Right renal cortex interstitium (tissue), 3 donors: ENCODE measurements around the gene PSKH1. TPM values are rescaled to one million over a fixed set of nuclear protein-coding genes. Genes with fewer than 3 reads are reported as not detected.

ENCODE experiments used
- DNase-seq, 3 donors: peaks; one replicate each; pipeline ENCODE4 v3.0.0-alpha.2; 2013; ENCODE audit warnings: low read depth in 3 of 3, low spot score in 2 of 3
- polyA plus RNA-seq, 3 donors: library from polyadenylated mRNA; unstranded; fragments of 120-200 nt; gene quantifications; one replicate each; pipeline ENCODE4 v1.2.1, GENCODE V29; 2013; ENCODE audit not compliant: insufficient read length in 3 of 3

Gene PSKH1
- polyA plus RNA-seq, 3 donors, result 31.6 to 38.0 (median 35.5) TPM

DNA sequence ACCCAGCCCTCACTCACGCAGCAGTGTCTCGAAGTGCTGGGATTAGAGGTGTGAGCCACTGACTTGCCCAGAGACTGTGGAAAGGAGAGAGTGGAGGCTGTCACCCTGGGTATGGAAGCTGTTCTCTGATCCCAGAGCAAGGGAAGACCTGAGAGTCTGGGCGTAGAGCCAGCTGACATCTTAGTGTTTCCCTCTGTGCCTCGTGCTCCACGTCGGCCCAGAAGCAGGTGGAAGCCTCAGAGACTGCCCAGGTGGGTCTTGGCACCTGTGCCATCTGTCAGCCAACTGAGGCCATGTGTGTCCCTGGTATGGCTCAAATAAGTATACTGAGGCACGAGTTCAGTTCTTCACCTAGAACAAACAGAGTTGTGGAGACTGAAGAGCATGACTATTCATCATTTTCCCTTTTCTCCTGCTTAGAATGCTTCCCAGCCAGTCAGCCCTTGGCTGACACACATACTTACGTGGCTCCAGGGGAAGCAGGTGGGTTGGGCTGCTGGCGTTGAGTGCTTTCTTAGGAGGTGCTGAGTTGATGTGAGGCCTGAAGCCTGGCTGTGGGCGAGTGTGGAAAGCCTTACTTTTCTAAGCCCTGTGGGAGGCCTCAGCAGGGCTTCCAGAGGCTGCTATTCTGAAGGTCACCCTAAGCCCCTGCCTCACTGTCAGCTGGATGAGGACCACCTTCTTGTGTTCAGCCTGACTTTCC is 30.5 kb downstream of the PSKH1 start:
- DNase-seq, result no peak

DNA sequence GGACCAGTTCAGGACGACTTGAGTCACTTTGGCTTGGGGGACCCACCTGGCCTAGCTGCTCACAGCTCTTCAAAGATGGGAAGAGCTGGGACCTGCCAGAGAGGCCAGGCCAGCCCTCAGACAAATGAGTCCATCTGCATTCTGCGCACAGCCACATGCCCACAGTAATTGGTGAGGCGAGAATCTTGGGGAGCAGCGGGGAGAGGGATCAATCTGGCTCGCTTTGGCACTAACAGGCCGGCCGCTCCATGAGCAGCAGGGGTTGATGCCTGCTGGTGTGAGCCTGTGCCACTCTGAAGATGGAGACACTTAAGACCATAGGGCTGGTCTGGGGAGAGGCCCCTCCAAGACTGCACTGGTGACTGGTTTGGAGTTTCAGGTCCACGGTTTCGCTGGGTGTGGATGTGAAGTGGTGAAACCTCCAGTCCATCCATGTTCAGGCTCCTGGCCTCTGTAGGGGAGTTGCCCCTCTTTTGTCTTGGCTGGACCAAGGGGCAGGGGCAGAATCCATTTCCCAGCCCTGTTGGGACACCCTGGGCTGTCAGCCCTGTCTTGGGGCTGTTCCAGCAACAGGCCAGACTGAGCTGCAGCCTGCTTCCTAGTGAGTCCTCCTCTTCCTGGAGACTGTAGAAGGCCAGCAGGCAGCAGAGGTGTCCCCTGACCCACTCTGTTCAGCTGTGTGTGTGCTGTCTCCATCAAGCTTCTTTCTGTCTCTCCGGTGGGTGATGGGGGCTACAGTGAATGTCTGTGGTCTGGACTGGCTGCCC is 31.3 kb downstream of the PSKH1 start:
- DNase-seq, result no peak

DNA sequence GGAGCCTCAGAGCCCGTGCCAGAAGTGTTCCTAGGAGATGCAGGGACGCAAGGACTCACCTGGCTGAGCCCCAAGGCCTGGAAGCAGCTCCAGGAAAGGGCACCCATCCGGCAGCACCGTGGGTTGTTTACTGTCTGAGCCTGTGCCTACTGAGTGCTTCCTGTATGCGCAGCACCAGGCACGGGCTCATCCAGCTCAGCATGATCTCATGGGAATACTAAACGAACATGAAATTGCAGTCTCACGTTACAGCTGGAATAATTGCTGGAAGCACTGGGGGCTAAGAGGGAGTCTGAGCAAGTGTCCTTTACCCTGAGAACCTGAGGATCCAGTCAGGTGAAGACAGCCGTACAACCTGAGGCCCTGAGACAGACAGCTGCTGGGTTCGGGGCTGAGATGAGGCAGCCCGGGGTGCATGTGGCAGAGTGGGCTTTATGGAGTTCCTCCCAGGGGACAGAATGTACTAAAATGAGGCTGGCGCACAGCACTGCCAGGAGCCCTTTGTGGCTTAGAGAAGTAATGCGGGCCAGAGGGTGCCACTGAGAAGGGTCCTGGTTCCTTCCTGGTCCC is 33.2 kb downstream of the PSKH1 start:
- no peak for DNase-seq

DNA sequence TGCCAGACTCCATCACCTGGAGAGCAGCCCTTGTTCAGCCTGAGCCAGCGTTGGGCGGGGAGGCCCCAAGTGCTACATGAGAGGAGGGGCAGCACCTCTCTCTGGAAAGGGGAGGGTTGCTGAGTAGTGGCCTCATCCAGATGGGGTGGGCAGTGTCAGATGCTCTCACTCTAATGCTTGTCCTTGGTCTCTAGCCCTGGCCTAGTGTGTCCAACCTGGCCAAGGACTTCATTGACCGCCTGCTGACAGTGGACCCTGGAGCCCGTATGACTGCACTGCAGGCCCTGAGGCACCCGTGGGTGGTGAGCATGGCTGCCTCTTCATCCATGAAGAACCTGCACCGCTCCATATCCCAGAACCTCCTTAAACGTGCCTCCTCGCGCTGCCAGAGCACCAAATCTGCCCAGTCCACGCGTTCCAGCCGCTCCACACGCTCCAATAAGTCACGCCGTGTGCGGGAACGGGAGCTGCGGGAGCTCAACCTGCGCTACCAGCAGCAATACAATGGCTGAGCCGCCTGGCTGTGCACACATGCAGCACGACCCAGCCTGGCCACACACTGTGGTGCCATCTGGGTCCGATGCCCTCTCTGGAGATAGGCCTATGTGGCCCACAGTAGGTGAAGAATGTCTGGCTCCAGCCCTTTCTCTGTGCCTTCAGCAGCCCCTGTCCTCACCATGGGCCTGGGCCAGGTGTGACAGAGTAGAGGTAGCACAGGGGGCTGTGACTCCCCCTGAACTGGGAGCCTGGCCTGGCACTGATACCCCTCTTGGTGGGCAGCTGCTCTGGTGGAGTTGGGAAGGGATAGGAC is 34.3 kb downstream of the PSKH1 start:
- DNase-seq, result no peak

DNA sequence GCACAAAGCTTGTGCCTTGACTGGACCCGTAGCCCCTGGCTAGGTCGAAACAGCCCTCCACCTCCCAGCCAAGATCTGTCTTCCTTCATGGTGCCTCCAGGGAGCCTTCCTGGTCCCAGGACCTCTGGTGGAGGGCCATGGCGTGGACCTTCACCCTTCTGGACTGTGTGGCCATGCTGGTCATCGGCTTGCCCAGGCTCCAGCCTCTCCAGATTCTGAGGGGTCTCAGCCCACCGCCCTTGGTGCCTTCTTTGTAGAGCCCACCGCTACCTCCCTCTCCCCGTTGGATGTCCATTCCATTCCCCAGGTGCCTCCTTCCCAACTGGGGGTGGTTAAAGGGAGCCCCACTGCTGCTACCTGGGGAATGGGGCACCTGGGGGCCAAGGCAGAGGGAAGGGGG is 35.1 kb downstream of the PSKH1 start:
- no peak for DNase-seq

DNA sequence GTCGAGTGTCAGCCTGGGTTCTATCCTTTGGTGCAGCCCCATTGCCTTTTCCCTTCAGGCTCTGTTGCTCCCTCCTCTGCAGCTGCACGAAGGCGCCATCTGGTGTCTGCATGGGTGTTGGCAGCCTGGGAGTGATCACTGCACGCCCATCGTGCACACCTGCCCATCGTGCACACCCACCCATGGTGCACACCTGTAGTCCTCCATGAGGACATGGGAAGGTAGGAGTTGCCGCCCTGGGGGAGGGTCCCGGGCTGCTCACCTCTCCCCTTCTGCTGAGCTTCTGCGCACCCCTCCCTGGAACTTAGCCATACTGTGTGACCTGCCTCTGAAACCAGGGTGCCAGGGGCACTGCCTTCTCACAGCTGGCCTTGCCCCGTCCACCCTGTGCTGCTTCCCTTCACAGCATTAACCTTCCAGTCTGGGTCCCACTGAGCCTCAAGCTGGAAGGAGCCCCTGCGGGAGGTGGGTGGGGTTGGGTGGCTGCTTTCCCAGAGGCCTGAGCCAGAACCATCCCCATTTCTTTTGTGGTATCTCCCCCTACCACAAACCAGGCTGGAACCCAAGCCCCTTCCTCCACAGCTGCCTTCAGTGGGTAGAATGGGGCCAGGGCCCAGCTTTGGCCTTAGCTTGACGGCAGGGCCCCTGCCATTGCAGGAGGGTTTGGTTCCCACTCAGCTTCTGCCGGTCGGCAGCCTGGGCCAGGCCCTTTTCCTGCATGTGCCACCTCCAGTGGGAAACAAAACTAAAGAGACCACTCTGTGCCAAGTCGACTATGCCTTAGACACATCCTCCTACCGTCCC is 35.7 kb downstream of the PSKH1 start:
- peak in 1 of 3 donors; percentile 30 for DNase-seq

DNA sequence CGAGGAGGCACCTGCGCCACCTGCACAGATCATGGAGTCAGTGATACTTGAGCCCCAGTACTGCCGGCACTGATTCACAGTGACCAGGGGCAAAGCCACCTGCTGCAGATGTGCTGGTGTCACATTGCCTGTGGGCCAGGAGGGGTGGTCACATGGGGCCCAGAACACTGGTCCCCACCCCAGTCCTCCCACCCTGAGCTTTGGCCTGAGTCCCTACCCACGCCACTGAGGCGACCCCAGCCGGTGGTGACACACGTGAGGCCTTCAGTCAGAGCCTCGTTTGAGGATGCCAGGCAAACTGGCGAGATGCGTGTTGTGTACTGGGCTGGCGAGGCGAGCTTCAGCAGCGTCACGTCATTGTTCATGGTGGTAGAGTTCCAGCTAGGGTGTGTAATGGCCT is 37.1 kb downstream of the PSKH1 start:
- no peak for DNase-seq

DNA sequence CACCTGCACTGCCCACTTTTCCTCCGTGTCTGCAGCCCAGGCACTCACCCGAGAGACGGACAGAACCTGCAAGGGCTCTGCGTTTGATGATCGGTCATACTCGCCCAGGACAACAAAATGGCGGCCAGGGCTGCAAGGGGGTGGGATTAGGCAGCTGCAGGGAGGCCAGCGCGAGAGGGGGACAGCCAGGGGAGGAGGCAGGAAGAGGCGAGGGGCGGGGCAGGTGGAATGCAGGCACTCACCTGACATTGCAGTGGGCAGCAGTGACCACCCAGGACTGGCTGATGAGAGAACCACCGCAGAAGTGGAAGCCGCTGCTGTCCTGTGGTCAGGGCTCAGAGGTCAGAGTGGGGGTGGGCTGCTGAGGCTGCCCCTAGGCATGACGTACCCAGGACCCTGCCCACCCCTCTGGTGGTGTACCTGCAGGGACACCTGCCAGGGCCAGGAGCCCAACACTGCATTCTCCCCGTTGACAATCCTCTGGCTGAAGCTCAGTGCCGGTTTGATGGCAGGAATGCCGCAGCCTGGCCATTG is 37.7 kb downstream of the PSKH1 start:
- no peak for DNase-seq

DNA sequence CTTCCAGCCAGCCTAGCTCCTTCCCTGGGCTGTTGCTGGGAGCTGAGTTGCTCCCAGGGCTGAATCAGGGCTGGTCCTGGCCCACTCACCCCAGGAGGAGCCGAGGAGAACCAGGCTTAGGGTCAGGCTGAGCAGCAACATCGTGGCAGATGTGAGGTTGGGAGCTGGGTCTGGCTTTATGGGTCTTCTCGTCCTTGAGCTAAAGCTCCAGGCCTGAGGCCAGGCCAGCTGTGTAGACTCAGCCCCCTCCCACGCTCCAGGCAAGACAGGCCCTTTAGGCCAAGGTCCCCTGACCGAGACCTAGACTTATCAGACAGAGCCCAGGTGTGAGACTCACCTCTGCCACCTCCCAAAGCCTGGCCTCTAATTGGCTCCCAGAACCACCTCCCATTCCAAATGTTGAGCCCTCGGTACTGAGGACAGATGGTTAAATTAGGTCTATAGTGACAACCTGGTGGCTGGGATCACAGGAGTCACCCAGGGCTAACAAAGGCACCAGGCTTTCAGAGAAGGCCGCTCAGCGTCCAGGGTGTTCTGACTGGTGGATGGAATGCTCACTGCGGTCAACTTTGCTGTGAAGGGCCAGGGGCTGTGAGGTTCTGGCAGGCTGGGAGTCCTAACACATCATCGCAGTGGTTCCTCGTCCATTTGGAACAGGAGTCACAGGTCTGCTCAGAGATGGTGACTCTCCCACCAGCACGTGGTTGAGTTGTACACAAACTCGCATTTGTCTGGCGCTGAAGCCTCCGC is 38.8 kb downstream of the PSKH1 start, which contains the start of gene CTRL:
TSS of gene CTRL (minus strand) at position 151 of the 750 bp plus-strand sequence. CDS start at position 141, 10 bp downstream.
- DNase-seq, result no peak

DNA sequence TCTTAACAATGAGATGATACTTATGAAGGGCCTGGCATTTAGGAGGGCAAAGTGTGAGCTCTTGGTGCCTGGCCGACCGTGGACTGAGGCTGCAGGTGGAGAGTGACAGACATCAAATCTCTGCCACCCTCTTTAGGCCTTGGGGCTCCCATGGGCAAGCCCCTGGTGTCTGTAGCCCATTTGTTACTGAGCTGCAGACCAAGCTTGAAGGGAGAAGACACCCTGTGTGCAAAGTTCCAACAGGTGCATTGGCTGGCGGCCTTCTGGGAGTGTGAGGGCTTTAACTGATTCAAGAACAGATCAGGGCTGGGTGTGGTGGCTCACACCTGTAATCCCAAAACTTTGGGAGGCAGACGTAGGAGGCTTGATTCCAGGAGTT is 39.4 kb downstream of the PSKH1 start:
- DNase-seq, result no peak

DNA sequence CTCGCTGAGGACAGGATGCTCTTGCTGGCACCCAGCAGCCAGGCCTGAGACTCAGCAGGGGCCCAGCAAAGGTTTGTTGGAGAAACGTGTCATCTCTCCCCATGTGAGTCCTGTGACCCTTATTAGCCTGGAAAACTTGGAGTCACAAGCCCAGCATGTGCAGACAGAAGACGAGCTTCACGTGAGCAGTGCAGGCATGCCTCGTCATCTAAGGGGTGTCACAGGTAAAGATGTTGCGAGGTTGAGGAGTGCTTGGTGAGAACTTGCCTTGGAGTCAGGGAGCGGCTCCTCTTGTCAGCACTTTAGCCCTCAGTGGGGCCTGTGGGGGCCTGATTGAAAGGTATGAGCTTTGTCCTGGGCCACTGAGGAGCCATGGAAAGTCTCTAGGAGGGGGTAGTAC is 40.8 kb downstream of the PSKH1 start:
- DNase-seq, result no peak

DNA sequence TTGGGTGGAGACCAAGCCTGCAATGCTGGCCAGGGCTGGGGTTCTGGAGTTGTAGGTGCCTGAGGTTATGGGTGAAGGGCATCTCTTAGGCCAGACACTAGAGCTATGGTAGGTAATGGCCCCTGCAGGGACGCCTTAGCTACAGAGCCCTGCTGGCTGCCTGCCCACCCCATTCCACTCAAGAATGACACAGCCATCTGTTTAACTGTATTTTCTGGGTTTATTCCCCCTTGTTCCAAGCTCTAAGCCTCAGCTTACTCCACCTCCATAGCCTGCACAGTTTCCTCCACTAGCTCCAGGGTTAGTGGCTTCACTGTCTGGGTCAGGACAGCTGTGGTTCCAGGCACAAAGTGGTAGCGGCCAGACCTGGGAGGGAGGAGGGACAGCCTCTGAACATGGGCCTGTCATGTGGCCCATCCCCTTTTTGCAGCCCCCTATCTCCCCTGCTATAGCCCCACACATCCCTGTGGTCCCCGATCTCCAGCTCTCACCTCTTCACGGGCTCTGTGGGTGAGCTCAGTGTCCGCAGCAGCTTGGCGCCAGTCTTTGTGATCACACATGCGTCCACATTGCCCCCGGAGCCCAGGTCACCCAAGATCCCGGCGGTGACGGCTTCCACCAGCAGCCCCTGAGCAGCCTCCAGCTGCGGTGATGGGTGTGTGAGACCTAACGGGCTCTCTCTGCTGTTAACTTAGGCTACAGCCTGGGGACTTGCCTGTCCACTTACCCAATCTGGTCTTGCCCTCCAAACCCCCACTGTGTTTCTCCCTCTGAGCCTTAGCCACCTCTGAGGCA is 41.4 kb downstream of the PSKH1 start:
- DNase-seq, result no peak

DNA sequence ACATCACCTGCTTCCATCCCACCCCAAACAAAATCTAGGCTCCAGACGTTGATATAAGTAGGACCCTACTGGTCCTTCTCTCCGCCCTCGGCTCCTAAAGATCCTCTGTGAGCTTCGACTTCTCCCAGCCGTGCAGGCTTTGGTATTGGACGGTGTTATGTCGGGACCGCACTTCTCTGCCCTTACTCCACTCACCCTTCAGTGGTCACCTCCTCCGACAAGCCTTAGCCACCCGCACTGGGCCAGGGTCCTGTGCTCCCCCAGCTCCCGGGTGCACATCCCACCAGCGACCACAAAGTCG is 42.0 kb downstream of the PSKH1 start:
- DNase-seq, result no peak

DNA sequence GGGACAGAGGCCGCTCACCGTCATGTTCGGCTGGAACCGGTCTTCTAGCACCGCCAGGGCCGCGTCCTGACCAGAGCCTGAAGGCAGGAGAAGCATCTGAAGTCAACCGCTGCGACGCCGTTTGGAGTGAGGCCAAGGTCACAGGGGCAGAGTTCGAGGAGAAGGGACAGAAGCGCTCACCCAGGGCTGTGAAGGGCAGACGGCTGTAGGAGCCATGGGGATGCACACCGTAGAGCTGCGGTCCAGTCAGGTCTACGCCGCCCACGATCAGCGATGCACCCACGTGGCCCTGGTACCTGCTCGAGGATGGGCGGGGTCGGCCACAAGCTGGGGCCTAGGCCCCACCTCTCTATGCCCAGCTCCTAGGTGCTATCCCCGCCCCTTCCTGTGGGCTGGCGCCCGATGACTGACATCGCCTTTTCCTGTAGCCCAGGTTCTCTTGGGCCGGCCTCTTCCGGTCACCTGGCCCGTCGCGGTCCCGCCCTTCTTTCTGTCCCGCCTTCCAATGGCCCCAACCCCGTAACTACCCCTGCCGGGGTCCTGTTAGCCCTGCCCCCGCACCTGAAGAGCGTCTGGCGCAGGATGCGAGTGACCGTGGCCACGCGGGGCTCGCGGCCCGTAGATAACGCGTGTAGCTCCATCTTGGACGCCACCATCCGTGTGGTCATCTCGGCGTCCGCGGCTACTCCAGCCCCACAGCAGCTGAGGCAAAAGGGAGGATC is 42.5 kb downstream of the PSKH1 start:
- DNase-seq, result peak; percentile 85 to 90 (median 88)

DNA sequence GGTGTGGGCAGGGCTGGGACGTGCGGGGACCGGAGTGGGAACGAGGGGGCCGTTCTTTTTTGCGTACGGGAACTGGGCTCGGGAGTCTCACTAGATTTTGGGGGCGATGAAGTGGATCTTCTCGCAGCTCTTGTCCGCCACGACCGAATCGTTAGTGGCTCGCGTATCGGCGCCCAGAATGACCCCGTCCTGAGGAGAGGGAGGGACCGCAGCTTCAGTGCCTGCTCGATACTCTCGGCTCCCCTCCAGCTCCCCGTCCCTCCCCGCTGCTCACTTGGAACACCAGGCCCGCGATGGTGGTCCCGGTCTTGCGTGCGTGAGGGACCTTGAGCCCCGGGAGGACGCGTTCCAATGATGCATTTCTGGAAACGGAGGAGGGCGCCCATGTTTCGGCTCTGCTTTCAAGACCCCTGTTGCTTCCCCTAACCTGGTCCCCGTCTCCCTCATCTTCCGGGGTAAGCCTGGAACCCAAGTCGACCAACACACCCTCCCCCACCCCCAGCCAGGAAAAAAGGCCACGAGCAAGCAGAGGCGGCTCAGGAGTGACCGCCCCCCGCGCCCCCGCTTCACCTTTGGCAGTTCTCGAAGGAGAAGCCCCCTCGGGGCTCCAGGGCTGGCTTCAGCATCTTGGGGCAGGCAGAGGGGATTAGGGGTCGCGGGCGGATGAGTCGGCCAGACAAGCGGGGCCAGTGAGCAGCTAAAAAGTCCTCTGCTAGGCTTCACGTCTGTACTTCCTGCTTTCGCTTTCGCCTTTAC is 43.2 kb downstream of the PSKH1 start, which contains the start of gene PSMB10:
TSS of gene PSMB10 (minus strand) at position 727 of the 756 bp plus-strand sequence. CDS start at position 626, 101 bp downstream.
- DNase-seq, result peak in 2 of 3 donors; percentile 21 to 38

DNA sequence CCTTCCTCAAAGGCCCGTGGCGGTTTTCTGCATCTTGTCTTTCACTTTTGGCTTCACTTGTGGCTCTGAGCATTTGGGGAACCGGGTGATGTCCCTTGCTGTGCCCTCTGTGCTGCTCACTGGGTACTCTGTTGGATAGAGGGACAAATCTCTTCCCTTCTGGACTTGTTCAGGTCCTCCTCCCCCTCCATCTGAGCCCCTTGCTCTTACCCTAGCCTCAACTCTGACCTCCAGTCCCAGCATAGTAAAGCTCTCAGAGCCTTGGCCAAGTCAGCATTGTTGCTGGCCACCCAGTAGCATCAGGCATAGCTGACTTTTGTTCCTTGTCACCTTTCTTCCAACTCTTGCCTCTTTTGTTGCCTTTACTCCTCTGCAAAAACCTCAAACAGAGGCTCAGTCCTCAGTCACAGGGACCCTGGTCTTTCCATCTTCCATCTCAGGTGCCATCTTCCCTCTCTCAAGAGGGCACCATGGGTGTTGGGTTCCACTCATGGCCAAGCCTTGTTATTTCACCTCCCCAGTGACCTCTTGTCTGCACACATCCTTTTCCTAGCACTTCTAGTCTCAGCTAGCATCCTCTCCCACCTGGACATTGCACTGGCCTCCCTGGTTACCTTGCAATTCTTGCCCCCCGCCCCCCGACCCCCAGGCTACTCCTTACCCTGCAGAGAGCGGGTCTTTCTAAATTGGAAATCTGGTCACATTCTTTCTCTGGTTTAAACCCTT is 44.0 kb downstream of the PSKH1 start:
- peak in 1 of 3 donors; percentile 45 for DNase-seq
